ENCODE results near the gene NF2. TPM values are rescaled to one million over a fixed set of nuclear protein-coding genes. Genes with fewer than 3 reads are reported as not detected.

The NF2 gene
- polyA plus RNA-seq, 3 donors, result 7.7 to 15.5 (median 8.4) TPM

DNA sequence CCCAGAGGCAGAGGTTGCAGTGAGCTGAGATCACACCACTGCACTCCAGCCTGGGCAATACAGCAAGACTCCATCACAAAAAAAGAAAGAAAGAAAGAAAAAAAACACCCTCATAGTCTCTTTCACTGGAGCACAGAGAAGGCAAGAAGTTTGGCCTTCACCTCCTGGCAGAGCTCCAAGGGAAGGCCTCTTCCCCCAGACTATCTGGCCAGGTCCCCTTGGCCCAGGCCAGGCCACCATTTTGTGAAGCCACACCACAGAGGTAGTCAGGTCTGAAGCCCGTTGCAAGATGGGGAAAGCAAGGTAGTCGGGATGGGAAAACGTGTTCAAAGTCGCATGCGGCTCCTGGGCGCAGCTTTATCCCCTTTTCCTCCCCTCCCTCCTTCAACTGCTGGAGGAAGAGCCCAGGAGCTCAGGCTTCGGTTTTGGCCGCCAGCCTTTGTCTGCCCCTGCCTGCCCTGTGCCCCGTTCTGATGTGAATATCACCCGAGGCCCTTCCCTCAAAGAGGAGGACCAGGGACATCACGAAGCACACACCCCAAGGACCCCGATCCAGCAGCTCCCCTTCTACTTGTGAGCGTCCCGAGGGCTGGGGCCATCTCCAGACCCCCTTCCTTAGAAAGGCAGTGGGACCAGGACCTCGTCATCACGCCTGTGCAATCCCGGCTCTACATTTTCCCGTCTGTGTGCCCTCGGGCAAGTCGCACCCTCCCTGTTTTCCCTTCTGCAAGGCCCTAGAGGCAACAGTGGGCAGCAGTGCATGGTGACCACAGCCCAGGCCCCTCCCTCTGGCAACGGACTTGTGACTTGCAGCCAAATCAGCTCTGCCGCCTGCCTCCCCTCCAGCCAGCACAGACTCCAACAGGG, 134.1 kb downstream of the NF2 start:
- TF ChIP-seq, protein P1, sequence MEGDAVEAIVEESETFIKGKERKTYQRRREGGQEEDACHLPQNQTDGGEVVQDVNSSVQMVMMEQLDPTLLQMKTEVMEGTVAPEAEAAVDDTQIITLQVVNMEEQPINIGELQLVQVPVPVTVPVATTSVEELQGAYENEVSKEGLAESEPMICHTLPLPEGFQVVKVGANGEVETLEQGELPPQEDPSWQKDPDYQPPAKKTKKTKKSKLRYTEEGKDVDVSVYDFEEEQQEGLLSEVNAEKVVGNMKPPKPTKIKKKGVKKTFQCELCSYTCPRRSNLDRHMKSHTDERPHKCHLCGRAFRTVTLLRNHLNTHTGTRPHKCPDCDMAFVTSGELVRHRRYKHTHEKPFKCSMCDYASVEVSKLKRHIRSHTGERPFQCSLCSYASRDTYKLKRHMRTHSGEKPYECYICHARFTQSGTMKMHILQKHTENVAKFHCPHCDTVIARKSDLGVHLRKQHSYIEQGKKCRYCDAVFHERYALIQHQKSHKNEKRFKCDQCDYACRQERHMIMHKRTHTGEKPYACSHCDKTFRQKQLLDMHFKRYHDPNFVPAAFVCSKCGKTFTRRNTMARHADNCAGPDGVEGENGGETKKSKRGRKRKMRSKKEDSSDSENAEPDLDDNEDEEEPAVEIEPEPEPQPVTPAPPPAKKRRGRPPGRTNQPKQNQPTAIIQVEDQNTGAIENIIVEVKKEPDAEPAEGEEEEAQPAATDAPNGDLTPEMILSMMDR (IDR thresholded peaks at IDR 0.05), result no peak
- H3K27ac ChIP-seq (ENCODE audit: low read depth in 1 of 2, low read length in 2 of 2), result no peak overlapping the region
- intact Hi-C loops (cut with micrococcal nuclease), result no loop called here
- peaks cover 38 to 64% of the 10 kb centered on the region in 2 donors for H3K36me3 ChIP-seq (replicated peaks in 1 of 2; ENCODE audit: control insufficient read depth in 1 of 2, insufficient read depth in 2 of 2, low read length in 2 of 2)
- DNase-seq, result no peak
- H3K9ac ChIP-seq (ENCODE audit: insufficient read depth, low read length, poor library complexity, severe bottlenecking), result no peak overlapping the region
- H3K4me1 ChIP-seq (ENCODE audit: control insufficient read depth in 1 of 2, insufficient read depth in 2 of 2, low read length in 2 of 2), result no peaks in the 10 kb centered on the region
- H3K36me3 Mint-ChIP-seq, result peaks cover 60 to 84% of the 10 kb centered on the region in 2 donors
- peaks cover 0 to 2% (median 0%) of the 10 kb centered on the region in 7 donors for H3K9me3 Mint-ChIP-seq
- no peaks in the 10 kb centered on the region for H4K20me1 ChIP-seq (ENCODE audit: insufficient read depth, low read length)
- H3K4me3 ChIP-seq (replicated peaks in 1 of 3; ENCODE audit: low read depth in 2 of 3, low read length in 3 of 3), result no peak overlapping the region
- no peaks in the 10 kb centered on the region for H3K27me3 ChIP-seq (ENCODE audit: control insufficient read depth in 2 of 2, insufficient read depth in 2 of 2, low read length in 2 of 2)
- peak overlapping the region in 2 of 7 donors; percentile 25 to 47 for H3K27ac Mint-ChIP-seq
- no peak overlapping the region for H2AFZ ChIP-seq (ENCODE audit: insufficient read depth, low read depth, low read length, poor library complexity, severe bottlenecking)
- 92% methylated on average over 18 of the region's 22 CpGs for WGBS (ENCODE audit: insufficient coverage)
- H3K79me2 ChIP-seq (ENCODE audit: insufficient read depth, low read length), result no peaks in the 10 kb centered on the region
- no peak overlapping the region for H3K4me2 ChIP-seq (replicated peaks; ENCODE audit: extremely low read depth, low read length, poor library complexity, severe bottlenecking)
- H3K4me3 Mint-ChIP-seq, result no peak overlapping the region
- peaks cover 1 to 7% (median 5%) of the 10 kb centered on the region in 3 donors for H3K27me3 Mint-ChIP-seq (ENCODE audit: low read depth in 3 of 3)
- H3K4me1 Mint-ChIP-seq, result peaks cover 4% of the 10 kb centered on the region
- H3K9me3 ChIP-seq (replicated peaks in 1 of 2; ENCODE audit: control insufficient read depth in 1 of 2, insufficient read depth in 1 of 2, low read length in 2 of 2), result no peaks in the 10 kb centered on the region

DNA sequence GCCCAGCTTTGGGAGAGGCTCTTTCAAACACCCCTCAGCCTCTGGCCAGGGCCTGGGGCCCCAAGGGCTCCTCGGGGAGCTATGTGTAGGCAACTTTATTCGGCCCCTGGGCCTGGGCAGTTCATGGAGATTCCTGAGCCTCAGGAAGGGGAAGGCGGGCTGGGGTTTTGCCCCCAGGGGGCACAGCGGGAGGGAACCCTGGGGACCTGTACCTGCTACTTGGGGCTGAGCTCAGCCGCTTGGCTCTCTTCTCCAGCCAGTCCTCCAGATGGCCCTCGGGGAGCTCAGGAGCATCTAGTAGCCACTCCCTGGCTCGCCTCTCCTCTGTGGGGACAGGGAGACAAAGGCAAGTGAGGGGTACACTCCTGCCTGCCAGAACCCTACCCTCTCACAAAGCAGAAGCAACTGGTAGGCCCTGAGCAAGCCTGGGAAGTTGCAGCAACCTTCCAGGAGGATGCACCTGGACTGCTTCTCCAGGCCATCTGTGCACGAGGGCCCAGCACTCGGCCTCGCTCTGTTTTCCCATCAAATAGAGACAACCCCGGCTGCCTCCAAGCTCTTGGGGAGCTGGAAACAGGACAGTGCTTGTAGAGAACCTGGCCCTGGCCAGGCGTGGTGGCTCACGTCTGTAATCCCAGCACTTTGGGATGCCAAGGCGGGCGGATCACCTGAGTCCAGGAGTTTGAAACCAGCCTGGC, 134.8 kb downstream of the NF2 start:
- Mint-ChIP-seq H3K27me3 (ENCODE audit: low read depth in 3 of 3) (peaks cover 1 to 7% (median 5%) of the 10 kb centered on the region in 3 donors), H3K4me1 (peaks cover 4% of the 10 kb centered on the region), H3K4me3 (no peak overlapping the region), H3K27ac (peak overlapping the region in 1 of 7 donors; percentile 25), H3K9me3 (peaks cover 0 to 2% (median 0%) of the 10 kb centered on the region in 7 donors), H3K36me3 (peaks cover 63 to 83% of the 10 kb centered on the region in 2 donors)
- TF ChIP-seq, protein P1 (IDR thresholded peaks at IDR 0.05), result no peak
- no peak overlapping the region for H3K9ac ChIP-seq (ENCODE audit: insufficient read depth, low read length, poor library complexity, severe bottlenecking)
- WGBS (ENCODE audit: insufficient coverage), result 81% methylated on average over 6 of the region's 15 CpGs
- no peak overlapping the region for H3K4me3 ChIP-seq (replicated peaks in 1 of 3; ENCODE audit: low read depth in 2 of 3, low read length in 3 of 3)
- no peak overlapping the region for H2AFZ ChIP-seq (ENCODE audit: insufficient read depth, low read depth, low read length, poor library complexity, severe bottlenecking)
- H3K9me3 ChIP-seq (replicated peaks in 1 of 2; ENCODE audit: control insufficient read depth in 1 of 2, insufficient read depth in 1 of 2, low read length in 2 of 2), result no peaks in the 10 kb centered on the region
- H3K27ac ChIP-seq (ENCODE audit: low read depth in 1 of 2, low read length in 2 of 2), result no peak overlapping the region
- intact Hi-C loops (cut with micrococcal nuclease), result no loop called here
- H3K79me2 ChIP-seq (ENCODE audit: insufficient read depth, low read length), result no peaks in the 10 kb centered on the region
- no peak for DNase-seq
- H3K27me3 ChIP-seq (ENCODE audit: control insufficient read depth in 2 of 2, insufficient read depth in 2 of 2, low read length in 2 of 2), result no peaks in the 10 kb centered on the region
- H3K4me1 ChIP-seq (ENCODE audit: control insufficient read depth in 1 of 2, insufficient read depth in 2 of 2, low read length in 2 of 2), result no peaks in the 10 kb centered on the region
- no peaks in the 10 kb centered on the region for H4K20me1 ChIP-seq (ENCODE audit: insufficient read depth, low read length)
- H3K4me2 ChIP-seq (replicated peaks; ENCODE audit: extremely low read depth, low read length, poor library complexity, severe bottlenecking), result no peak overlapping the region
- H3K36me3 ChIP-seq (replicated peaks in 1 of 2; ENCODE audit: control insufficient read depth in 1 of 2, insufficient read depth in 2 of 2, low read length in 2 of 2), result peaks cover 38 to 66% of the 10 kb centered on the region in 2 donors
